Measurements from ENCODE around the gene PRKCQ.

DNA sequence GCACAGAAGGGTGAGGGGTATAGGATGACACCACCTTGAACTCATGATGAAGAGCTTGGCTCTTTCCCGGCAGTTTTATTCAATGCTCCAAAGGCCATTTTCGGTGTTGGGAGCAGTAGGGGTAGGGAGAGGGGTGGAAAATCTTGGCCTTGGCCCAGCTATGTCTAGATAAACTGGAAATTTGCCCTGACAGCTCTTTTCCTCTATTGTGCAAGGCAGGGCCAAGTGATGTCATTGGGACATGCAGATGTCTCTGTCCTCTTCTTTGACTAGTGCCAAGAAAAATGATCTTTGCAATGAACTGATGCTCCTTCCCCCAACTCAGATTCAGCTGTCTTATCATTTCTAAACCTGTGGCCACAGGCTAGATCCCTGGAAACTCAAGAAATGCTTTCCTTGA, 27.7 kb upstream of the PRKCQ start:
- no peak for TF ChIP-seq EZH2 (IDR thresholded peaks at IDR 0.05; ENCODE audit: borderline replicate concordance, low read length)
- TF ChIP-seq, protein P1, sequence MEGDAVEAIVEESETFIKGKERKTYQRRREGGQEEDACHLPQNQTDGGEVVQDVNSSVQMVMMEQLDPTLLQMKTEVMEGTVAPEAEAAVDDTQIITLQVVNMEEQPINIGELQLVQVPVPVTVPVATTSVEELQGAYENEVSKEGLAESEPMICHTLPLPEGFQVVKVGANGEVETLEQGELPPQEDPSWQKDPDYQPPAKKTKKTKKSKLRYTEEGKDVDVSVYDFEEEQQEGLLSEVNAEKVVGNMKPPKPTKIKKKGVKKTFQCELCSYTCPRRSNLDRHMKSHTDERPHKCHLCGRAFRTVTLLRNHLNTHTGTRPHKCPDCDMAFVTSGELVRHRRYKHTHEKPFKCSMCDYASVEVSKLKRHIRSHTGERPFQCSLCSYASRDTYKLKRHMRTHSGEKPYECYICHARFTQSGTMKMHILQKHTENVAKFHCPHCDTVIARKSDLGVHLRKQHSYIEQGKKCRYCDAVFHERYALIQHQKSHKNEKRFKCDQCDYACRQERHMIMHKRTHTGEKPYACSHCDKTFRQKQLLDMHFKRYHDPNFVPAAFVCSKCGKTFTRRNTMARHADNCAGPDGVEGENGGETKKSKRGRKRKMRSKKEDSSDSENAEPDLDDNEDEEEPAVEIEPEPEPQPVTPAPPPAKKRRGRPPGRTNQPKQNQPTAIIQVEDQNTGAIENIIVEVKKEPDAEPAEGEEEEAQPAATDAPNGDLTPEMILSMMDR (IDR thresholded peaks at IDR 0.05; ENCODE audit: low read length) = no peak
